HG03025 (cell line): ENCODE measurements around the gene FSTL5.
"Not testable (repeated sequence)": the region's sequence is repeated elsewhere in the genome, so short reads cannot be mapped to it uniquely, and the experiment has no call there.

ENCODE experiments used
- ATAC-seq: cut with Tn5 transposase; IDR thresholded peaks from one replicate; pipeline ENCODE4 v1.9.1; 2021; ENCODE audit warnings: mild to moderate bottlenecking, moderate library complexity; ENCODE audit not compliant: unreplicated experiment, low FRiP score

Gene FSTL5

GRCh38 chr4:162163892-162164759, at the start of gene FSTL5:
Gene FSTL5 (minus strand): TSS chr4:162164000. CDS start chr4:162111396, 52,604 bp downstream.
- no peak for ATAC-seq

- no peak for ATAC-seq
Measured at GRCh38 chr4:162209706-162210105, 45.9 kb upstream of the FSTL5 start.

- not testable (repeated sequence) for ATAC-seq
Measured at GRCh38 chr4:162203478-162203877, 39.7 kb upstream of the FSTL5 start.

DNA sequence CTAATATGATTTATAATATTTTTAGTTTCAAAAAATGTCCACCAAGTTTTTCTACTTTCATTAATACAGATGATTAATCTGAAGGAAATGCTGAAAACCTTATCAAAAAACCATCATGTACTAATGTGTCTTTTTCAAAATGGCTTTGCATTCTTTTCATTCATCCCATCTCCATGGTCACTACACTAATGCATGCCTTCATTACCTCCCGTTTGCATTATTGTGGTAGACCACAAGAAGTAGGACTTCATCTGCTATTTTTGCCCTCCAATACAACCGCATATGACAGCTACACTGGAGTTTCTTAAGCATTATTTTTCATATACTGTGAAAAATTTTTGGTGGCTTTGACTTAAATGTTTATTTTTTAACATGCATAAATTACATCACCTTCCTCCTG, 37.9 kb upstream of the FSTL5 start:
- ATAC-seq, result no peak

GRCh38 chr4:162170509-162170908, 6.7 kb upstream of the FSTL5 start:
- ATAC-seq, result no peak

GRCh38 chr4:162164906-162165510, 1.2 kb upstream of the FSTL5 start:
- ATAC-seq, result no peak

DNA sequence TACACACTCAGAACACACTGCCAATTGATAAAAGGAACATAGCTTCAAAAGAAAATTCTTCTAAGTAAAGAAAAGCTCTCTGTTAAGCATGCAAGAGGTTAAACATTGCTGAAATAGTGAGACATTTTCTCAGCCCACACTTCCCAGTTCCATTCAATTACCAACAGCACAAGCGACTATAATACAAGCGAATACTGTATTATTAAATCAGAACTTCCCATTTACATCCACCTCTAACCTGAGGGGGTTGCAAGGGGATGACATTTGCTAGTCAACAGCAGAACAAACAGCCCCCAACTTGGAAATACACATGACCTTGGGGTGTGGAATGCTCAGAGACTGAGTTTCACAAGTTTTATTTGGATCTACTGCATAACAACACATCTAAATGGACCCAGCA, 1.1 kb downstream of the FSTL5 start:
- ATAC-seq, result no peak

- no peak for ATAC-seq
Measured at GRCh38 chr4:162157241-162157640, 6.6 kb downstream of the FSTL5 start.

- ATAC-seq, result no peak
Measured at GRCh38 chr4:162154862-162155540, 8.8 kb downstream of the FSTL5 start.

DNA sequence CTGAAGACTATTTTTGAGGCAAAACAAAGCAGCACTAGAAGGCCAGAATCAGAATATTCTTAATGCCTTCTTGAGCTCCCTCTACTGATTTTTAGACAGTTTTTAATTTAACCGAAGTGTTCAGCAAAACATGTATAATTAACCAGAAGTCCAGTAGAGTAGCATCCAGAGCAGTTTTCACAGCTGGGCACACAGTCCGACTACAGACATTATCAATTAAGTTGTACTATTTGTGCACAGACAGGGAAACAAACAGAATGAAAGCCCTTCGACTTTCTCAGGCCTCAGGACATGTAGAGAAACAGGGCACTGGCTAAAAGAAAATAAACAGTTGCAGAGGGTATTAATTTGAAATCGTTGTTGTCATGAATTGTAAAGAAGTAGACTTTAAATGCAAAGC, 11.9 kb downstream of the FSTL5 start:
- no peak for ATAC-seq

GRCh38 chr4:162151386-162151785, 12.4 kb downstream of the FSTL5 start:
- ATAC-seq, result no peak

- no peak for ATAC-seq
Measured at GRCh38 chr4:162149644-162150043, 14.2 kb downstream of the FSTL5 start.

GRCh38 chr4:162140051-162140683, 23.6 kb downstream of the FSTL5 start:
- no peak for ATAC-seq

GRCh38 chr4:162139412-162139811, 24.4 kb downstream of the FSTL5 start:
- ATAC-seq, result no peak

- ATAC-seq, result no peak
Measured at GRCh38 chr4:162131256-162131655, 32.5 kb downstream of the FSTL5 start.

GRCh38 chr4:162126729-162127128, 37.1 kb downstream of the FSTL5 start:
- no peak for ATAC-seq

DNA sequence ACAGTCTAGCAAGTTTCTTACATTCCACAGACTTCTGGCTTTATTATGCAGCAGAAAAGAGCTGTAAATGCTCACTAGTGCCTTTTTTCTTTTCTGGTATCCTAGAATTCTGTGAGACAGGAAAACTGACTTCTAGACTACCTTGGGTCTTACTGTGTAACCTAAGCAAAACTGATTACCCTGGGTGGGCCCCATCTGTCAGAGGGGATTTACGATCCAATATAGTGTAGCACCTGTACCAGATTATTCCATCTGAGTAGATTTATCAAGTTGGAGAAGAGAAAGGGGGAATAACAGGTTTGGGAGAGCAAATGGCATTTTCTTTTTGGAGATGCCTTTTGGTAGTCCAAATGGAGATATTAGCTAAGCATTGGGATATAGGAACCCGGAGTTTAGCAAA, 46.7 kb downstream of the FSTL5 start:
- ATAC-seq, result no peak

- ATAC-seq, result no peak
Measured at GRCh38 chr4:162116095-162116779, 47.6 kb downstream of the FSTL5 start.

- ATAC-seq, result no peak
Measured at GRCh38 chr4:162115333-162115732, 48.5 kb downstream of the FSTL5 start.

GRCh38 chr4:162111078-162111477, 52.7 kb downstream of the FSTL5 start:
- ATAC-seq, result no peak
